ENCODE results near the gene GOLGA6L10.

GOLGA6L10 gene

DNA sequence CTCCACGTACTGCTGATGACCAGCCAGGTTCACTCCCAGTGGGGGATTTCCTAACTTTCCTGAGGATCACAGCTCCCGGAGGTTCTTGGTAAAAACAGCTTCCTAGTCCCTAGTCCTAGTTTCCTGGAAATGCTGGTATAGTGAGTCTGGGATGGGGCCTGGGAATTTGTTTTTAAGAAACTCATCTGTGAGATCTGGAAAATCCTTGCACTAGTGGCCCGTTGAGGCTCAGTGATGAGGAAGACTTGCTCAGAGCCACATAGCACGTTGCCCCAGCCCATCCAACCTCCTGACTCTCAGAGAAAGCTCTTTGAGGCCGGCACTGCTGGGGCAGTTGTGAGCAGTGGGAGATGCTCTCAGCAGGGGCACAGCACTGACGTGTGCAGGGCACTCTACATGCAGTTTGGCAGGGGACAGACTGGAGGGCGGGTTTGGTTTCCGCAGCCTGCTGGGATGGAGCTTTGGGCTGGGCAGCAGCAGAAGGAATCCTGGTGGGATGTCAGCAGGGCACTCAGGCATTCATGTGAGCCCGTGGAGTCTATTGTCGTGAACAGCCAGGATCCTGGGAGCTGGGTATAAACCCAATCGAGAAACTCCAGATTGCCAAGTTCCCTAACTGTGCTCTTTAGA is 55.1 kb downstream of the GOLGA6L10 start:
- Histone ChIP-seq H3K4me1 (ENCODE audit: insufficient read depth, low read length) (peaks cover 6% of the 10 kb centered on the region; the same call in 1 of the 2 replicates), H3K9me3 (ENCODE audit: insufficient read depth, low read depth, low read length) (no peaks in the 10 kb centered on the region), H3K9ac (ENCODE audit: low read depth, low read length) (no peak overlapping the region), H3K27ac (ENCODE audit: low read depth, low read length) (no peak overlapping the region), H3K4me3 (ENCODE audit: low read length) (no peak overlapping the region), H3K36me3 (ENCODE audit: insufficient read depth, low read length) (no peaks in the 10 kb centered on the region), H3K27me3 (ENCODE audit: insufficient read depth, low read length) (no peaks in the 10 kb centered on the region)
- 45% methylated on average over 11 of the region's 11 CpGs for WGBS

DNA sequence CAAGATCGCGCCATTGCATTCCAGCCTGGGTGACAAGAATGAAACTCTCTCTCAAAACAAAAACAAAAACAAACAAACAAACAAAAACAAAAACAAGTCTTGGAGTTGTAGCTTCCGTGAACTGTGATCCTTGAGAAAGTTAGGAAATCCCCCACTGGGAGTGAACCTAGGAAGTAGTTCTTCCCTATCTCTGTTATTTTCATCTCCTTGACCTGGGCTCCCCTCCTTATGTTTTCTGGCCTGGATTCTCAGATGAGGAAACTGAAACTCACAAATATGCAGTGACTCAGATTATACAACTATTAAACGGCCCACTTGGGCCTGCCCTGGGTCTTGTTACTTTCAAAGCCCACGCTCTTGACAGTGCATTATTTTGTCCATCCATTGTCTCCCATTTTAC is 57.0 kb downstream of the GOLGA6L10 start:
- Histone ChIP-seq H3K27me3 (ENCODE audit: insufficient read depth, low read length) (no peaks in the 10 kb centered on the region), H3K4me3 (ENCODE audit: low read length) (no peak overlapping the region), H3K4me1 (ENCODE audit: insufficient read depth, low read length) (peaks cover 6% of the 10 kb centered on the region; the same call in 1 of the 2 replicates), H3K36me3 (ENCODE audit: insufficient read depth, low read length) (no peaks in the 10 kb centered on the region), H3K27ac (ENCODE audit: low read depth, low read length) (no peak overlapping the region), H3K9me3 (ENCODE audit: insufficient read depth, low read depth, low read length) (no peaks in the 10 kb centered on the region), H3K9ac (ENCODE audit: low read depth, low read length) (no peak overlapping the region)
- whole genome bisulfite sequencing: 95% methylated on average over 5 of the region's 5 CpGs

Measured in HUES64 (cell line).